Measurements from ENCODE around the gene MAP2K4. TPM values are rescaled to one million over a fixed set of nuclear protein-coding genes. Genes with fewer than 3 reads are reported as not detected.

Gene MAP2K4
- total and polyA plus RNA-seq, 2 experiments from 2014 or later = 38.5 to 53.6 TPM

- no peaks in the 10 kb centered on the region for H3K9me3 ChIP-seq (ENCODE audit: low read depth)
- no peaks in the 10 kb centered on the region for H4K20me1 ChIP-seq (ENCODE audit: insufficient read depth, poor library complexity, severe bottlenecking)
- TF ChIP-seq CTCF (IDR thresholded peaks at IDR 0.05; ENCODE audit: poor library complexity) (no peak), EZH2phosphoT487 (IDR thresholded peaks at IDR 0.05; ENCODE audit: low read depth, severe bottlenecking, unreplicated experiment) (no peak), EZH2 (IDR thresholded peaks at IDR 0.05; ENCODE audit: borderline replicate concordance) (no peak)
- peaks cover 12% of the 10 kb centered on the region for H3K79me2 ChIP-seq
- no peaks in the 10 kb centered on the region for H3K27me3 ChIP-seq
- no peaks in the 10 kb centered on the region for H3K9me2 ChIP-seq (replicated peaks; ENCODE audit: insufficient read depth)
- H3K4me3 ChIP-seq = peak within 1 kb of the TSS; percentile 64
- WGBS (ENCODE audit: low lambda C conversion rate, missing lambda C conversion rate) = 4% methylated on average over 44 of the region's 74 CpGs
- DNase-seq (ENCODE audit: low spot score) = peak; percentile 99
- H2AFZ ChIP-seq = peak within 1 kb of the TSS; percentile 97
- H3K4me1 ChIP-seq (ENCODE audit: insufficient read depth) = peaks cover 7% of the 10 kb centered on the region
- peak within 1 kb of the TSS; percentile 81 for H3K4me2 ChIP-seq
- no peaks in the 10 kb centered on the region for H3K36me3 ChIP-seq (replicated peaks; ENCODE audit: insufficient read depth, low read depth)
- H3K27ac ChIP-seq = peak within 1 kb of the TSS; percentile 90
Observed at GRCh38 chr17:11997147-11997971, 23.3 kb upstream of the MAP2K4 start, which contains the start of gene ZNF18. TSS of gene ZNF18 (minus strand) at chr17:11997475. CDS start at chr17:11992829, 4,646 bp downstream.

- Histone ChIP-seq H3K9me2 (replicated peaks; ENCODE audit: insufficient read depth) (no peaks in the 10 kb centered on the region), H3K79me2 (peaks cover 12% of the 10 kb centered on the region), H2AFZ (peak overlapping the region; percentile 97), H3K4me1 (ENCODE audit: insufficient read depth) (peaks cover 7% of the 10 kb centered on the region), H3K4me3 (peak overlapping the region; percentile 44), H3K4me2 (peak overlapping the region; percentile 78), H3K9me3 (ENCODE audit: low read depth) (no peaks in the 10 kb centered on the region), H3K27ac (peak overlapping the region; percentile 90), H3K36me3 (replicated peaks; ENCODE audit: insufficient read depth, low read depth) (no peaks in the 10 kb centered on the region), H3K27me3 (no peaks in the 10 kb centered on the region), H4K20me1 (ENCODE audit: insufficient read depth, poor library complexity, severe bottlenecking) (no peaks in the 10 kb centered on the region)
- 64% methylated on average over 4 of the region's 4 CpGs for WGBS (ENCODE audit: low lambda C conversion rate, missing lambda C conversion rate)
- TF ChIP-seq EZH2phosphoT487 (IDR thresholded peaks at IDR 0.05; ENCODE audit: low read depth, severe bottlenecking, unreplicated experiment) = no peak
- no peak for TF ChIP-seq CTCF (IDR thresholded peaks at IDR 0.05; ENCODE audit: poor library complexity)
- no peak for TF ChIP-seq EZH2 (IDR thresholded peaks at IDR 0.05; ENCODE audit: borderline replicate concordance)
- DNase-seq (ENCODE audit: low spot score) = no peak
Observed at GRCh38 chr17:11997972-11998233, 22.8 kb upstream of the MAP2K4 start.

- H4K20me1 ChIP-seq (ENCODE audit: insufficient read depth, poor library complexity, severe bottlenecking) = no peaks in the 10 kb centered on the region
- no peak for DNase-seq (ENCODE audit: low spot score)
- WGBS (ENCODE audit: low lambda C conversion rate, missing lambda C conversion rate) = 96% methylated on average over 5 of the region's 5 CpGs
Observed at GRCh38 chr17:11999696-12000095, 21.0 kb upstream of the MAP2K4 start.

More at GRCh38 chr17:11999696-12000095, 21.0 kb upstream of the MAP2K4 start:
- no peaks in the 10 kb centered on the region for H3K27me3 ChIP-seq
- peaks cover 7% of the 10 kb centered on the region for H3K4me1 ChIP-seq (ENCODE audit: insufficient read depth)
- H3K9me2 ChIP-seq (replicated peaks; ENCODE audit: insufficient read depth) = no peaks in the 10 kb centered on the region
- H3K4me2 ChIP-seq = no peak overlapping the region
- no peak for TF ChIP-seq EZH2 (IDR thresholded peaks at IDR 0.05; ENCODE audit: borderline replicate concordance)
- TF ChIP-seq CTCF (IDR thresholded peaks at IDR 0.05; ENCODE audit: poor library complexity) = no peak
- no peak for TF ChIP-seq EZH2phosphoT487 (IDR thresholded peaks at IDR 0.05; ENCODE audit: low read depth, severe bottlenecking, unreplicated experiment)
- no peak overlapping the region for H3K4me3 ChIP-seq
- H2AFZ ChIP-seq = no peak overlapping the region
- peaks cover 12% of the 10 kb centered on the region for H3K79me2 ChIP-seq
- H3K9me3 ChIP-seq (ENCODE audit: low read depth) = no peaks in the 10 kb centered on the region
- no peak overlapping the region for H3K27ac ChIP-seq
- H3K36me3 ChIP-seq (replicated peaks; ENCODE audit: insufficient read depth, low read depth) = no peaks in the 10 kb centered on the region
